Colonic mucosa (tissue), 4 donors: ENCODE results near the gene CYP21A2. TPM values are rescaled to one million over a fixed set of nuclear protein-coding genes. Genes with fewer than 3 reads are reported as not detected.
"Not testable (repeated sequence)": the region's sequence is repeated elsewhere in the genome, so short reads cannot be mapped to it uniquely, and the experiment has no call there.

Experiments used
- DNase-seq: peaks from one replicate; pipeline ENCODE4 v3.0.0-alpha.2; 2020
- H3K27ac ChIP-seq: fragments of 200-600 bp; one replicate; pipeline ENCODE4 v1.8.0; 2021
- H3K27me3 ChIP-seq: fragments of 200-600 bp; one replicate; pipeline ENCODE4 v1.8.0; 2021
- H3K36me3 ChIP-seq: fragments of 200-600 bp; one replicate; pipeline ENCODE4 v1.8.0; 2021
- H3K4me1 ChIP-seq: fragments of 200-600 bp; one replicate; pipeline ENCODE4 v1.8.0; 2021; ENCODE audit warnings: mild to moderate bottlenecking
- H3K4me3 ChIP-seq: fragments of 200-600 bp; one replicate; pipeline ENCODE4 v1.8.0; 2021
- H3K9ac ChIP-seq, 2 donors: one replicate each; pipeline ENCODE4 v1.7.0; 2013; ENCODE audit warnings: control low read depth in 2 of 2, low read depth in 2 of 2, low read length in 2 of 2
- H3K9me3 ChIP-seq: fragments of 200-600 bp; one replicate; pipeline ENCODE4 v1.8.0; 2021
- intact Hi-C: fragments of 100-400 bp; cut with DNase I; formaldehyde crosslinking; loops from one replicate; pipeline ENCODE4 v1.14.1; 2022
- total RNA-seq, 2 donors: library from RNA; stranded (reverse); fragmentation: NEBNext Ultra II Directional in 1 of 2; extraction: Animal tissue kit (Norgen Biotek cat#: 25700) in 1 of 2; gene quantifications; one replicate each; pipeline ENCODE4 v1.2.1, GENCODE V29; 2021
- donor health status: healthy.
- donor health status: DM: no; HTN: no; CAD: no.
- donor health status: DM: no; HTN: no; CAD: no.

The CYP21A2 gene
- total RNA-seq, result 1 to 10 TPM in 1 of 2 donors, not detected in 1; 3.3 TPM

- H3K4me3 ChIP-seq, H3K36me3 ChIP-seq, H3K27ac ChIP-seq, H3K9ac ChIP-seq, H3K9me3 ChIP-seq, intact Hi-C loops, DNase-seq, H3K4me1 ChIP-seq, H3K27me3 ChIP-seq: not testable (repeated sequence)
Observed at GRCh38 chr6:32037598-32038524, at the start of gene CYP21A2. CYP21A2 (plus strand) TSS chr6:32038415; CDS start chr6:32038423, 8 bp downstream.

GRCh38 chr6:31989363-31989762, 48.9 kb upstream of the CYP21A2 start:
- not testable (repeated sequence) for DNase-seq

GRCh38 chr6:31994421-31994820, 43.8 kb upstream of the CYP21A2 start:
- H3K9ac ChIP-seq, H3K27ac ChIP-seq, DNase-seq, H3K36me3 ChIP-seq, H3K27me3 ChIP-seq, intact Hi-C loops, H3K4me1 ChIP-seq, H3K4me3 ChIP-seq, H3K9me3 ChIP-seq: not testable (repeated sequence)

More at GRCh38 chr6:31989363-31989762, 48.9 kb upstream of the CYP21A2 start:
- H3K4me1 ChIP-seq, H3K4me3 ChIP-seq, H3K9me3 ChIP-seq, H3K9ac ChIP-seq, H3K27ac ChIP-seq, H3K36me3 ChIP-seq, intact Hi-C loops, H3K27me3 ChIP-seq: not testable (repeated sequence)

- DNase-seq, H3K4me3 ChIP-seq, H3K4me1 ChIP-seq, H3K9me3 ChIP-seq, intact Hi-C loops, H3K9ac ChIP-seq, H3K27me3 ChIP-seq, H3K36me3 ChIP-seq, H3K27ac ChIP-seq: not testable (repeated sequence)
Observed at GRCh38 chr6:31996385-31996784, 41.8 kb upstream of the CYP21A2 start.

GRCh38 chr6:32002546-32003268, 35.5 kb upstream of the CYP21A2 start:
- DNase-seq, H3K36me3 ChIP-seq, H3K27me3 ChIP-seq, H3K4me3 ChIP-seq, H3K9me3 ChIP-seq, H3K27ac ChIP-seq, intact Hi-C loops, H3K9ac ChIP-seq, H3K4me1 ChIP-seq: not testable (repeated sequence)

GRCh38 chr6:32003301-32003700, 34.9 kb upstream of the CYP21A2 start:
- H3K27me3 ChIP-seq, intact Hi-C loops, H3K4me1 ChIP-seq, DNase-seq, H3K9me3 ChIP-seq, H3K4me3 ChIP-seq, H3K9ac ChIP-seq, H3K27ac ChIP-seq, H3K36me3 ChIP-seq: not testable (repeated sequence)

GRCh38 chr6:32004393-32004792, 33.8 kb upstream of the CYP21A2 start:
- H3K27ac ChIP-seq, DNase-seq, H3K4me1 ChIP-seq, H3K9me3 ChIP-seq, H3K36me3 ChIP-seq, H3K27me3 ChIP-seq, H3K9ac ChIP-seq, intact Hi-C loops, H3K4me3 ChIP-seq: not testable (repeated sequence)

- H3K36me3 ChIP-seq, H3K4me1 ChIP-seq, H3K27me3 ChIP-seq, H3K27ac ChIP-seq, H3K9me3 ChIP-seq, intact Hi-C loops, H3K9ac ChIP-seq, H3K4me3 ChIP-seq: not testable (repeated sequence)
- DNase-seq, result peak; percentile 5
Observed at GRCh38 chr6:32004864-32005537, 33.2 kb upstream of the CYP21A2 start.

GRCh38 chr6:32005538-32005880, 32.7 kb upstream of the CYP21A2 start:
- H3K9me3 ChIP-seq, H3K4me3 ChIP-seq, H3K36me3 ChIP-seq, H3K9ac ChIP-seq, H3K4me1 ChIP-seq, intact Hi-C loops, H3K27me3 ChIP-seq, H3K27ac ChIP-seq, DNase-seq: not testable (repeated sequence)

GRCh38 chr6:32005991-32006529, 32.2 kb upstream of the CYP21A2 start:
- H3K36me3 ChIP-seq, H3K9me3 ChIP-seq, H3K4me1 ChIP-seq, H3K9ac ChIP-seq, H3K4me3 ChIP-seq, H3K27ac ChIP-seq, intact Hi-C loops, H3K27me3 ChIP-seq: not testable (repeated sequence)
- DNase-seq, result peak; percentile 3

GRCh38 chr6:32007086-32007485, 31.1 kb upstream of the CYP21A2 start:
- H3K27ac ChIP-seq, H3K4me3 ChIP-seq, H3K36me3 ChIP-seq, intact Hi-C loops, H3K9ac ChIP-seq, H3K27me3 ChIP-seq, H3K9me3 ChIP-seq, H3K4me1 ChIP-seq: not testable (repeated sequence)
- DNase-seq, result peak; percentile 14

- H3K36me3 ChIP-seq, H3K9me3 ChIP-seq, H3K27me3 ChIP-seq, intact Hi-C loops, DNase-seq, H3K9ac ChIP-seq, H3K4me1 ChIP-seq, H3K4me3 ChIP-seq, H3K27ac ChIP-seq: not testable (repeated sequence)
Observed at GRCh38 chr6:32008037-32008436, 30.2 kb upstream of the CYP21A2 start.

- H3K4me3 ChIP-seq, H3K27me3 ChIP-seq, H3K36me3 ChIP-seq, H3K27ac ChIP-seq, H3K9me3 ChIP-seq, H3K9ac ChIP-seq, H3K4me1 ChIP-seq, intact Hi-C loops: not testable (repeated sequence)
- DNase-seq, result peak; percentile 11
Observed at GRCh38 chr6:32008616-32009015, 29.6 kb upstream of the CYP21A2 start.
